Prostate gland (tissue), 2 donors: ENCODE measurements around the gene IL3. TPM values are rescaled to one million over a fixed set of nuclear protein-coding genes. Genes with fewer than 3 reads are reported as not detected.

Experiments
- DNase-seq: peaks from one replicate; pipeline ENCODE4 v3.0.0-alpha.2; 2019; ENCODE audit warnings: low spot score
- H3K27ac ChIP-seq, 2 donors: fragments of 200-600 bp; sonication (generic); 2 replicates each; pipeline ENCODE4 v1.5.1; 2017 to 2019
- H3K27me3 ChIP-seq: fragments of 200-600 bp; sonication (generic); replicated peaks from 2 replicates; pipeline ENCODE4 v1.5.1; 2019; ENCODE audit not compliant: insufficient read depth
- H3K36me3 ChIP-seq, 2 donors: fragments of 200-600 bp; sonication (generic); 1 replicate in 1 of 2; 2 replicates in 1 of 2; pipeline versions ENCODE4 v1.5.1 to v1.8.1; 2017 to 2019
- H3K4me1 ChIP-seq: fragments of 200-600 bp; sonication (generic); replicated peaks from 2 replicates; pipeline ENCODE4 v1.5.1; 2019
- H3K4me3 ChIP-seq, 2 donors: fragments of 200-600 bp; sonication (generic); 2 replicates each; pipeline ENCODE4 v1.5.1; 2017 to 2019
- H3K9me3 ChIP-seq: fragments of 200-600 bp; sonication (generic); 2 replicates; pipeline ENCODE4 v1.5.1; 2017
- CTCF ChIP-seq, 4 experiments: fragments of 200-600 bp in 2 of 4; fragments of 450-650 bp in 2 of 4; sonication (generic) in 2 of 4; IDR thresholded peaks; 1 replicate in 3 of 4; 2 replicates in 1 of 4; pipeline ENCODE4 v1.5.1; 2016 to 2019; ENCODE audit warnings: antibody characterized with exemption in 4 of 4, mild to moderate bottlenecking in 2 of 4, moderate library complexity in 2 of 4
- POLR2A ChIP-seq: fragments of 450-650 bp; IDR thresholded peaks from one replicate; pipeline ENCODE4 v1.6.1; 2016; ENCODE audit warnings: antibody characterized with exemption, mild to moderate bottlenecking
- POLR2AphosphoS5 ChIP-seq: sonication (generic); formaldehyde crosslinking; IDR thresholded peaks from one replicate; pipeline ENCODE4 v1.6.1; 2017; ENCODE audit warnings: antibody characterized with exemption
- WGBS: methylation state at CpG from one replicate; pipeline ENCODE4 v1.1.5; 2018; 5-methylcytosine and 5-hydroxymethylcytosine counted together
- intact Hi-C: fragments of 100-400 bp; cut with DNase I; formaldehyde crosslinking; loops from one replicate; pipeline ENCODE4 v1.14.2; 2022
- total RNA-seq, 2 donors: library from RNA; depleted of rRNA; stranded (reverse); fragments of >200 nt; gene quantifications; one replicate each; pipeline ENCODE4 v1.1.0, GENCODE V29; 2016

The IL3 gene
- total RNA-seq, 2 donors from 2014 or later: not detected

GRCh38 chr5:132021654-132022053, 38.8 kb upstream of the IL3 start:
- Histone ChIP-seq H3K36me3 (no peaks in the 10 kb centered on the region), H3K27ac (no peak overlapping the region), H3K27me3 (no peaks in the 10 kb centered on the region), H3K4me1 (no peaks in the 10 kb centered on the region), H3K9me3 (no peaks in the 10 kb centered on the region), H3K4me3 (no peak overlapping the region)
- no peak for DNase-seq
- TF ChIP-seq POLR2A (no peak), CTCF (IDR thresholded peaks at IDR 0.05) (no peak), POLR2AphosphoS5 (no peak)
- 65% methylated on average over 2 of the region's 2 CpGs for WGBS
- intact Hi-C loops: no loop called here

GRCh38 chr5:132022737-132023136, 37.7 kb upstream of the IL3 start:
- TF ChIP-seq CTCF (IDR thresholded peaks at IDR 0.05) (no peak), POLR2AphosphoS5 (no peak), POLR2A (no peak)

GRCh38 chr5:132023258-132024116, 37.0 kb upstream of the IL3 start:
- Histone ChIP-seq H3K4me1 (no peaks in the 10 kb centered on the region), H3K36me3 (no peaks in the 10 kb centered on the region), H3K27ac (no peak overlapping the region), H3K9me3 (no peaks in the 10 kb centered on the region), H3K4me3 (no peak overlapping the region), H3K27me3 (no peaks in the 10 kb centered on the region)
- TF ChIP-seq CTCF (IDR thresholded peaks at IDR 0.05) (no peak), POLR2AphosphoS5 (no peak), POLR2A (no peak)
- intact Hi-C loops: no loop called here
- DNase-seq: no peak
- WGBS: 95% methylated on average over 5 of the region's 5 CpGs

More at GRCh38 chr5:132022737-132023136, 37.7 kb upstream of the IL3 start:
- no peak overlapping the region for H3K4me3 ChIP-seq
- 69% methylated on average over 2 of the region's 2 CpGs for WGBS
- DNase-seq: no peak
- intact Hi-C loops: no loop called here
- H3K27ac ChIP-seq: no peak overlapping the region
- no peaks in the 10 kb centered on the region for H3K9me3 ChIP-seq
- H3K36me3 ChIP-seq: no peaks in the 10 kb centered on the region
- H3K27me3 ChIP-seq: no peaks in the 10 kb centered on the region
- no peaks in the 10 kb centered on the region for H3K4me1 ChIP-seq

- 85% methylated on average over 4 of the region's 4 CpGs for WGBS
- no peak for DNase-seq
Observed at GRCh38 chr5:132024117-132024435, 36.4 kb upstream of the IL3 start.

More at GRCh38 chr5:132024117-132024435, 36.4 kb upstream of the IL3 start:
- TF ChIP-seq POLR2AphosphoS5: no peak
- TF ChIP-seq POLR2A: no peak
- TF ChIP-seq CTCF (IDR thresholded peaks at IDR 0.05): no peak
- intact Hi-C loops: no loop called here
- Histone ChIP-seq H3K9me3 (no peaks in the 10 kb centered on the region), H3K27me3 (no peaks in the 10 kb centered on the region), H3K36me3 (no peaks in the 10 kb centered on the region), H3K4me3 (no peak overlapping the region), H3K27ac (no peak overlapping the region), H3K4me1 (no peaks in the 10 kb centered on the region)
